ENCODE data around the gene POC1A. TPM values are rescaled to one million over a fixed set of nuclear protein-coding genes. Genes with fewer than 3 reads are reported as not detected.

The POC1A gene
- total and polyA plus RNA-seq, 2 donors (not counting 3 experiments of a cell fraction or from before 2014, with no cell fraction given) = 14.8 to 19.4 TPM

DNA sequence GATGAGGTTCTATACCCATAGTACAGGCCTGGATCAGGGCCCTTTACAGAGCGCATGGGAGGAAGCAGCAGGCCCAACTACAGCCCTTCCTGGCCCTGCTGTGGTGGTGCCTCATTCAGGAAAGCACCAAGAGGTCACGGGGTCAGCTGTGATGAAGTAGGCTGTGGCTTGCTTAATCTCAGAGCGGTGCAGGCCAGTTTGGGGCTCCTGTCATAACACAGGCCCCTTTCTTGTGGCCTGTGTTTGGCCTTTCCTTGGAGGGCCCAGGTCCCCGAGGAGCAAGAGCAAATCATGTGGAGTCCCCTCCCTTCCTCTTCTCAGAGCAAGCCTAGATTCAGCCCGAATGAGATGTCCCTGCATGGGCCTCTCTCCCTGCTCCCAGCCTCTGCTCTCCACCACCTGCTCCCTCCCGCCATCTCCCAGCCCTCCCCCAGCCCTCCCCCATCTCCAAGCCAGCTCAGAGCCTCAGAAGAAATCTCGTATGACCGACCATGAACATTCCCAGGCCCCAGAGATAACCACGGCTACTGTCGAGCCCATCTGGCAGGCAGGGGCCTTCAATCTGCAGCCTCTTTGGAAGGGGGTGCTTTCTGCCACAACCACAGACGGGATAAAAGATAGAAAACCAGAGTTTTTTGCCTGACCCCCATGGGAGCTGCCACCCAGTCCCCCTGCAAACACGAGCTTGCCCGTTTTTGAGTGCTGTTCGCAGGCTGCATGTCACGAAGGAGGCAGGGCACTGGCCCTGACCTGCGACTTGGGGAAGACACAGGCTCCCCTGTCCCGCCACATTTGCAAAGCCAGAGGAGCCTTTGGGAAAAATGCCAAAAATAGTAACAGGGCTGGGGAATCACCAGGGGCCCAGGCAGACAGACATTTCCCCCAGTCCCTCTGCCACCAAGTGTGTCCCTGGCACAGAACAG, 65.5 kb downstream of the POC1A start:
- intact Hi-C loops (cut with micrococcal nuclease) = no loop called here
- Histone ChIP-seq H3K9me3 (replicated peaks; ENCODE audit: control insufficient read depth, insufficient read depth, low read length) (no peaks in the 10 kb centered on the region), H3K27ac (ENCODE audit: insufficient read depth, low read depth, low read length) (peak overlapping the region; percentile 96), H3K79me2 (ENCODE audit: control insufficient read depth, insufficient read depth, low read length) (no peaks in the 10 kb centered on the region), H3K9me1 (replicated peaks; ENCODE audit: control insufficient read depth, extremely low read depth, insufficient read depth, low read length) (no peaks in the 10 kb centered on the region), H2AFZ (ENCODE audit: low read depth, low read length) (peak overlapping the region; percentile 10), H4K20me1 (replicated peaks; ENCODE audit: control insufficient read depth, extremely low read depth, insufficient read depth, low read length) (no peaks in the 10 kb centered on the region), H3K4me3 (replicated peaks in 1 of 3; ENCODE audit: insufficient read depth in 1 of 3, low read depth in 1 of 3, low read length in 3 of 3) (no peak overlapping the region), H3K27me3 (ENCODE audit: control insufficient read depth in 2 of 2, insufficient read depth in 2 of 2, low read length in 2 of 2) (no peaks in the 10 kb centered on the region), H3K9ac (replicated peaks; ENCODE audit: extremely low read depth, insufficient read depth, low read length) (no peak overlapping the region), H3K4me2 (ENCODE audit: insufficient read depth, low read length) (no peak overlapping the region), H3K36me3 (ENCODE audit: control insufficient read depth in 2 of 2, extremely low read depth in 1 of 2, insufficient read depth in 2 of 2, low read length in 2 of 2) (no peaks in the 10 kb centered on the region), H3K4me1 (ENCODE audit: control insufficient read depth, extremely low read depth, insufficient read depth, low read length) (peaks cover 53% of the 10 kb centered on the region)
- CTCF ChIA-PET = interaction anchor here (1.2 kb wide), 1 partner anchor 33 kb away, joined by 3 read pairs; no protein-coding TSS in a partner anchor
- dilution Hi-C loops (cut with MboI; ENCODE audit: extremely low pct_ligation_motif_present, low sequenced_read_pairs) = no loop called here
- BruUV-seq (replicated peaks) = no TSS peak
- FAIRE-seq (peak; percentile 93), DNase-seq (ENCODE audit: low read depth, low spot score) (peak; percentile 44)
- TF ChIP-seq JUN (IDR thresholded peaks at IDR 0.05; ENCODE audit: borderline replicate concordance, insufficient read depth, insufficient read length, low read depth) (no peak), POLR2AphosphoS5 (IDR thresholded peaks at IDR 0.05; ENCODE audit: insufficient read depth, low read depth, low read length) (no peak), GATA2 (IDR thresholded peaks at IDR 0.05; ENCODE audit: insufficient read depth, insufficient read length, low read depth, low read length) (no peak), FOS (IDR thresholded peaks at IDR 0.05; ENCODE audit: borderline replicate concordance, insufficient read depth, low read length) (no peak), MYC (IDR thresholded peaks at IDR 0.05; ENCODE audit: low read depth, low read length) (no peak), POLR2A (IDR thresholded peaks at IDR 0.05; ENCODE audit: low read depth, low read length) (no peak)
- TF ChIP-seq, protein P1, sequence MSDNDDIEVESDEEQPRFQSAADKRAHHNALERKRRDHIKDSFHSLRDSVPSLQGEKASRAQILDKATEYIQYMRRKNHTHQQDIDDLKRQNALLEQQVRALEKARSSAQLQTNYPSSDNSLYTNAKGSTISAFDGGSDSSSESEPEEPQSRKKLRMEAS (IDR thresholded peaks at IDR 0.05; ENCODE audit: insufficient read depth, insufficient read length) = no peak
- TF ChIP-seq, protein P2, sequence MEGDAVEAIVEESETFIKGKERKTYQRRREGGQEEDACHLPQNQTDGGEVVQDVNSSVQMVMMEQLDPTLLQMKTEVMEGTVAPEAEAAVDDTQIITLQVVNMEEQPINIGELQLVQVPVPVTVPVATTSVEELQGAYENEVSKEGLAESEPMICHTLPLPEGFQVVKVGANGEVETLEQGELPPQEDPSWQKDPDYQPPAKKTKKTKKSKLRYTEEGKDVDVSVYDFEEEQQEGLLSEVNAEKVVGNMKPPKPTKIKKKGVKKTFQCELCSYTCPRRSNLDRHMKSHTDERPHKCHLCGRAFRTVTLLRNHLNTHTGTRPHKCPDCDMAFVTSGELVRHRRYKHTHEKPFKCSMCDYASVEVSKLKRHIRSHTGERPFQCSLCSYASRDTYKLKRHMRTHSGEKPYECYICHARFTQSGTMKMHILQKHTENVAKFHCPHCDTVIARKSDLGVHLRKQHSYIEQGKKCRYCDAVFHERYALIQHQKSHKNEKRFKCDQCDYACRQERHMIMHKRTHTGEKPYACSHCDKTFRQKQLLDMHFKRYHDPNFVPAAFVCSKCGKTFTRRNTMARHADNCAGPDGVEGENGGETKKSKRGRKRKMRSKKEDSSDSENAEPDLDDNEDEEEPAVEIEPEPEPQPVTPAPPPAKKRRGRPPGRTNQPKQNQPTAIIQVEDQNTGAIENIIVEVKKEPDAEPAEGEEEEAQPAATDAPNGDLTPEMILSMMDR (IDR thresholded peaks at IDR 0.05; ENCODE audit: extremely low read depth in 1 of 2, insufficient read depth in 1 of 2, low read depth in 1 of 2, low read length in 2 of 2) = no peak
- POLR2A ChIA-PET = interaction anchor here (0.6 kb wide), 1 partner anchor 32 kb away, joined by 3 read pairs; the partner anchor contains the start of gene DUSP7

Measured in endothelial cell of umbilical vein (primary cell).